ENCODE data around the gene PROS1. TPM values are rescaled to one million over a fixed set of nuclear protein-coding genes. Genes with fewer than 3 reads are reported as not detected.
"Not testable (repeated sequence)": the region's sequence is repeated elsewhere in the genome, so short reads cannot be mapped to it uniquely, and the experiment has no call there.

The PROS1 gene
- total RNA-seq, 1 experiment from 2014 or later, result 31.1 TPM

GRCh38 chr3:93904568-93904967 is 69.1 kb downstream of the PROS1 start:
- no peak for DNase-seq (ENCODE audit: extremely low read depth, low read depth)

- not testable (repeated sequence) for DNase-seq (ENCODE audit: extremely low read depth, low read depth)
Measured at GRCh38 chr3:93878250-93879017, 95.3 kb downstream of the PROS1 start.

- not testable (repeated sequence) for DNase-seq (ENCODE audit: extremely low read depth, low read depth)
Measured at GRCh38 chr3:93877427-93877826, 96.3 kb downstream of the PROS1 start.

- DNase-seq (ENCODE audit: extremely low read depth, low read depth), result not testable (repeated sequence)
Measured at GRCh38 chr3:93873412-93873811, 100.3 kb downstream of the PROS1 start.

GRCh38 chr3:93867425-93867824 is 106.3 kb downstream of the PROS1 start:
- no peak for DNase-seq (ENCODE audit: extremely low read depth, low read depth)

- DNase-seq (ENCODE audit: extremely low read depth, low read depth), result no peak
Measured at GRCh38 chr3:93861017-93861416, 112.7 kb downstream of the PROS1 start.

- no peak for DNase-seq (ENCODE audit: extremely low read depth, low read depth)
Measured at GRCh38 chr3:93855401-93855800, 118.3 kb downstream of the PROS1 start.

- not testable (repeated sequence) for DNase-seq (ENCODE audit: extremely low read depth, low read depth)
Measured at GRCh38 chr3:93852228-93852627, 121.5 kb downstream of the PROS1 start.

GRCh38 chr3:93843981-93844380 is 129.7 kb downstream of the PROS1 start:
- DNase-seq (ENCODE audit: extremely low read depth, low read depth), result no peak

- not testable (repeated sequence) for DNase-seq (ENCODE audit: extremely low read depth, low read depth)
Measured at GRCh38 chr3:93839193-93839592, 134.5 kb downstream of the PROS1 start.

Small RNAs within 50 kb of the gene (small RNA-seq; reads per million reads assigned to genes)
- gene RF00019, result 0 reads per million in 2 experiments
- gene RNU6-488P, result 0 reads per million in 2 experiments
- gene RNU6-511P, result 0 reads per million in 2 experiments

Other genes starting within 250 kb of the PROS1 start
- gene ARL13B, start 6.3 kb upstream of the PROS1 start, total RNA-seq (2014; rRNA removed; shearing (Covaris generic)), result 13.4 and 16.9 TPM in 2 replicates
- gene STX19, start 54.7 kb upstream of the PROS1 start, total RNA-seq (2014; rRNA removed; shearing (Covaris generic)), result not detected in 2 replicates
- 4.7 and 5.7 TPM in 2 replicates for gene DHFR2, start 89.0 kb upstream of the PROS1 start, total RNA-seq (2014; rRNA removed; shearing (Covaris generic))
- 44.3 and 54.5 TPM in 2 replicates for gene NSUN3, start 89.2 kb upstream of the PROS1 start, total RNA-seq (2014; rRNA removed; shearing (Covaris generic))